Brain microvascular endothelial cell (primary cell): ENCODE results near the gene TNFAIP8L3.

Experiments used
- DNase-seq: peaks from one replicate; pipeline ENCODE4 v3.0.0-alpha.2; 2020
- H3K27ac ChIP-seq: fragments of 250-450 bp; sonication (Bioruptor Pico); 2 replicates; pipeline ENCODE4 v1.5.1; 2020; ENCODE audit warnings: mild to moderate bottlenecking, moderate library complexity
- H3K27me3 ChIP-seq: fragments of 250-450 bp; sonication (Bioruptor Pico); replicated peaks from 2 replicates; pipeline ENCODE4 v1.5.1; 2020; ENCODE audit warnings: mild to moderate bottlenecking
- H3K36me3 ChIP-seq: fragments of 250-450 bp; sonication (Bioruptor Pico); replicated peaks from 2 replicates; pipeline ENCODE4 v1.5.1; 2020; ENCODE audit warnings: mild to moderate bottlenecking
- H3K4me3 ChIP-seq: 2 replicates; pipeline ENCODE4 v1.5.1; 2011; ENCODE audit warnings: low read depth, mild to moderate bottlenecking, control low read depth, low read length, moderate library complexity
- in situ Hi-C: cut with HindIII; loops from 2 replicates; pipeline ENCODE4 v1.10.0; 2017; ENCODE audit warnings: low sequenced_read_pairs, low pct_ligation_motif_present
- TF ChIP-seq, protein P1 (sequence below): IDR thresholded peaks from 2 replicates; pipeline ENCODE4 v1.5.1; 2011; ENCODE audit warnings: low read depth, mild to moderate bottlenecking, moderate library complexity, low read length, control low read depth, inconsistent platforms; ENCODE audit errors: missing control alignments

The TNFAIP8L3 gene

DNA sequence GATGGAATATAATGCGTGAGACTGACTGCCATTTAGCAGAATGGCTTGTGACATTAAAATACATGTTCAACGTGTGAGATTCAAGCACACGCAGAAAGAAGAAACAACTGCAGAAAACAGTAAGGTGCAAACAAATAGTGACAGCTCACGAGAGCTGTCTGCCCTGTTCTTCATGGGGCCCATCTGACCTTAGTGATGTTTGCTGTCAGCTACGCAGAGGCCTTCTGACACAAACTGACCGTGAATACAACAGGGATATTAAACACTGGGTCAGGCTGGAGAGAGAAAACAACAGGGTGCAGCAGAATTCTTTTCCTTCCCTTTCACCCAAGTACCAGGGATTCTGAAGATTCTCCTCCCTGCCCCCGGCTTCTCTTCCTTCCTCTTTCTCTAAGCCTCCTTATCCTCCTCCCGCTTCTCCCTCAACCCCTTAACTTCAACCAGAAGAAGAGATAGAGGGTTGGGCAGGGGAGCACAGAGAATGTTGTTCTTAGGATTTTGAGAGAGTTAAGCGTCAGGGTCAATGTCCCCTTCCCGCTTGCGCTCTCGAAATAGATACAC lies 2.1 kb downstream of the TNFAIP8L3 start:
- DNase-seq = no peak
- Histone ChIP-seq H3K36me3 (no peaks in the 10 kb centered on the region), H3K27me3 (peaks cover 5% of the 10 kb centered on the region), H3K4me3 (no peak overlapping the region), H3K27ac (no peak overlapping the region)
- TF ChIP-seq, protein P1, sequence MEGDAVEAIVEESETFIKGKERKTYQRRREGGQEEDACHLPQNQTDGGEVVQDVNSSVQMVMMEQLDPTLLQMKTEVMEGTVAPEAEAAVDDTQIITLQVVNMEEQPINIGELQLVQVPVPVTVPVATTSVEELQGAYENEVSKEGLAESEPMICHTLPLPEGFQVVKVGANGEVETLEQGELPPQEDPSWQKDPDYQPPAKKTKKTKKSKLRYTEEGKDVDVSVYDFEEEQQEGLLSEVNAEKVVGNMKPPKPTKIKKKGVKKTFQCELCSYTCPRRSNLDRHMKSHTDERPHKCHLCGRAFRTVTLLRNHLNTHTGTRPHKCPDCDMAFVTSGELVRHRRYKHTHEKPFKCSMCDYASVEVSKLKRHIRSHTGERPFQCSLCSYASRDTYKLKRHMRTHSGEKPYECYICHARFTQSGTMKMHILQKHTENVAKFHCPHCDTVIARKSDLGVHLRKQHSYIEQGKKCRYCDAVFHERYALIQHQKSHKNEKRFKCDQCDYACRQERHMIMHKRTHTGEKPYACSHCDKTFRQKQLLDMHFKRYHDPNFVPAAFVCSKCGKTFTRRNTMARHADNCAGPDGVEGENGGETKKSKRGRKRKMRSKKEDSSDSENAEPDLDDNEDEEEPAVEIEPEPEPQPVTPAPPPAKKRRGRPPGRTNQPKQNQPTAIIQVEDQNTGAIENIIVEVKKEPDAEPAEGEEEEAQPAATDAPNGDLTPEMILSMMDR = no peak
- in situ Hi-C loops = no loop called here

DNA sequence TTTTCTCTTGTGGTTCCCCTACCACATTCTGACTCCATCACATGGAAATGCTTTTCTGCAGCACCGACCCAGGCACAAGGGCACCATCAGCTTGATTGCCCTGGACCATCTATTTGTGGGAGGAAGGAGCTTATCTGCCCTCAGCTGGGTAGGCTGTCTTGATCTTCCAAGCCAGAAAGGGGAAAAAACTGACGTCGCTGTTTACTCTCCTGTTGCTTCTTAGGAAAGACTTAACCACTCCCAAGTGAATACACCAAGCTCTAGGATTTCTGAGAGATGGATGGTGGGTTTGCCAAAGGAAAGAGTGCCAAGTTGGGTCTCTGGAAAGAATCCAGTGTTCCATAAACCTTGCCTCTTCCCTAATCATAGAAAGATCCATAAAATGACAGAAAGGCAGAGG lies 4.0 kb downstream of the TNFAIP8L3 start:
- DNase-seq = no peak
- peaks cover 5% of the 10 kb centered on the region for H3K27me3 ChIP-seq
- no peak overlapping the region for H3K4me3 ChIP-seq
- H3K36me3 ChIP-seq = no peaks in the 10 kb centered on the region
- no peak overlapping the region for H3K27ac ChIP-seq
- TF ChIP-seq, protein P1 = no peak
- in situ Hi-C loops = no loop called here

DNA sequence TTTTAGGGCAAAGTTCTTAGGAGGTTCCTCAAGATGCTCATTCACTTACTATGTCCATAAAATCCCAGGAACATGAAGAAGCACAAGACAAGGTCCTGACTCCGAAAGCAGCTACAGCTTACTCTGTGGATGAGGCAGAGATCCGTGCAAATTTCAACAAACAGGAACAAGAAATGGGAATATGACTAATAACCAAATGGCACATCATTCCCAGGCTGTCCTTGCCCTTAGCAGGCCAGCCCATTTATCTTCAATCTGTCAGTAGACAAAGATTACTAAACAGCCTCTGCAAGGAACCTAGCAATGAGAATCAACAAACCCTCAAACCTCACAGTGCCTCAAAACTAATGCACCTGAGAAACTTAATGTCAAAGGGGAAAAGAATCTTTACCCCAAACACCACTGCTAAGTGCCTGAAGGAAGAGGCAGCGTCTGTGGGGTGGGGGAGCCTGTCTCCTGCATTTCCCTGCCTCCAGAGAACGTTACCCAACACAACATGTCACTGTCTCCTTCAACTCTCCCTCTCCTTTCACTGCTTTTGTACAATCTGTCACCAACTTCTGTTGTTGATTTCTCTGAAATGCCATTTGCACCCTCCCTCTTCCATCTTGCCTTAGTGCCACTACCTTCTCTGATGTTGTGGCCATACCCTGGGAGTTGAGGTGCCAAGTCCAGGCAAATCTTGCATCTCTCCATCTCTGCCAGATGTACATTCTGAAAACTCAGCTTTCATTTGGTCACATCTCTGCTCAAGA lies 4.8 kb downstream of the TNFAIP8L3 start:
- DNase-seq = no peak
- Histone ChIP-seq H3K27ac (no peak overlapping the region), H3K4me3 (no peak overlapping the region), H3K36me3 (no peaks in the 10 kb centered on the region), H3K27me3 (peaks cover 5% of the 10 kb centered on the region)
- in situ Hi-C loops = no loop called here
- TF ChIP-seq, protein P1 = no peak

DNA sequence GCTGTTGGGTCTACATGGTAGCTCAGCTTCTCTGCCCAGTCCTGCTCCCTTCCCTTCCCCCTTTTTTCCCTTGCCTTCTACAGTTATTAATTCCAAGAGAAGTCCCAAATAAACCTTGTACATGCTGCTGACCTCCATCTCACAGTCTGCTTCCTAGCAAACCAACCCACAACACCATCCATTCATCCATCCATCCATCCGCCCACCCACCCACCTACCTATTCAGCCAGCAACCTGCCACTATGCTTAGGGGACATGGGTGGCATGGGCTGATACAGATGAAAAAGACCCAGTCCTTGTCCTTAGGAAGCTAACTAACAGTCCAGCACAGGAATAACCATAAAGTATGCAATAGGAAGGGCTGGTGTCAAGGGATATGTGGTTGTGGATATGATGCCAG lies 5.7 kb downstream of the TNFAIP8L3 start:
- H3K36me3 ChIP-seq = no peaks in the 10 kb centered on the region
- no peak overlapping the region for H3K27ac ChIP-seq
- TF ChIP-seq, protein P1 = no peak
- in situ Hi-C loops = no loop called here
- DNase-seq = no peak
- H3K27me3 ChIP-seq = peaks cover 3% of the 10 kb centered on the region
- H3K4me3 ChIP-seq = no peak overlapping the region

DNA sequence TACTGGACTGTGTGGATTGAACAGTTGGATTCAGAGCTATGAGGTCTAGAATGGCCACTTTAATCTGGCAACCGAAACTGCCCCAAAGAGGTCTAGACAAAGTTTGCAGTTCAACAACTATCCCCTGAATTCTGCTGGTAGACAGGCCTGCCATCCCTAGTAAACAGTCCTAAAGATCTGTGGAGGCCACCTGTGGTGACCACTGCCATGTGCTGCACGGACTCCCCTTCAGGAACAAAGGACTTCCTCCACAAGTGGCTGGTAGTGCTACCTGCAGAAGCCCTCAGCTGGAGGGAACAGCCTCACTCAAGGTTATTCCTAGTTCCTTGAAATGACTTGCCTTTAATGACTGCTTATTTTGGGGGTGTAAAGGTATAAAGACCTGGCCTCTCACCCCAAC lies 6.1 kb downstream of the TNFAIP8L3 start:
- H3K27me3 ChIP-seq = no peaks in the 10 kb centered on the region
- in situ Hi-C loops = no loop called here
- no peaks in the 10 kb centered on the region for H3K36me3 ChIP-seq
- no peak for DNase-seq
- TF ChIP-seq, protein P1 = no peak
- no peak overlapping the region for H3K4me3 ChIP-seq
- no peak overlapping the region for H3K27ac ChIP-seq
